ENCODE measurements around the gene KMT5B. TPM values are rescaled to one million over a fixed set of nuclear protein-coding genes. Genes with fewer than 3 reads are reported as not detected.

The KMT5B gene
- total RNA-seq, 1 donor from 2014 or later, result 38.0 TPM

DNA sequence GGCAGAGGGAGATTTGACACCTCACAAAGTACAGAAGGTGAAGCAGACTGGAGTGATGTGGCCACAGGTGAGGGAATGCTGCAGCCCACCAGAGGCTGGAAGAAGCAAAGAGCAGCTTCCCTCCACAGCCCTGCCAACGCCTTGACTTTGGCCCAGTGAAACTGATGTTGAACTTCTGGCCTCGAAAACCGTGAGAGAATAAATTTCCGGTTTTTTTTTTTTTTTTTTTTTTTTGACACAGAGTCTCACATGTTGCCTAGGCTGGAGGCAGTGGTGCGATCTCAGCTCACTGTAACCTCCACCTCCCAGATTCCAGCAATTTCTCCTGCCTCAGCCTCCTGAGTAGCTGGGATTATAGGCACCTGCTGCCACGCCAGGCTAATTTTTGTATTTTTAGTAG, 8.7 kb downstream of the KMT5B start:
- peaks cover 100% of the 10 kb centered on the region for H3K79me2 ChIP-seq (ENCODE audit: insufficient read depth, low read length)
- Mint-ChIP-seq H3K4me1 (ENCODE audit: low read depth, unreplicated experiment) (peaks cover 20% of the 10 kb centered on the region), H3K9me3 (ENCODE audit: unreplicated experiment) (no peaks in the 10 kb centered on the region), H3K36me3 (ENCODE audit: low read depth, unreplicated experiment) (no peaks in the 10 kb centered on the region), H3K27ac (ENCODE audit: unreplicated experiment) (no peak overlapping the region), H3K4me3 (ENCODE audit: unreplicated experiment) (no peak overlapping the region), H3K27me3 (ENCODE audit: low read depth, unreplicated experiment) (no peaks in the 10 kb centered on the region)
- peaks cover 99% of the 10 kb centered on the region for H4K20me1 ChIP-seq (ENCODE audit: insufficient read depth, low read length)
- H3K9me3 ChIP-seq (ENCODE audit: insufficient read depth, low read depth, low read length), result no peaks in the 10 kb centered on the region
- DNase-seq (ENCODE audit: low read depth), result no peak
- H3K9ac ChIP-seq (ENCODE audit: low read length), result no peak overlapping the region
- H2AFZ ChIP-seq (ENCODE audit: low read depth, low read length), result no peak overlapping the region
- no peak for TF ChIP-seq EZH2 (IDR thresholded peaks at IDR 0.05; ENCODE audit: insufficient read depth, low read length)
- TF ChIP-seq, protein P1, sequence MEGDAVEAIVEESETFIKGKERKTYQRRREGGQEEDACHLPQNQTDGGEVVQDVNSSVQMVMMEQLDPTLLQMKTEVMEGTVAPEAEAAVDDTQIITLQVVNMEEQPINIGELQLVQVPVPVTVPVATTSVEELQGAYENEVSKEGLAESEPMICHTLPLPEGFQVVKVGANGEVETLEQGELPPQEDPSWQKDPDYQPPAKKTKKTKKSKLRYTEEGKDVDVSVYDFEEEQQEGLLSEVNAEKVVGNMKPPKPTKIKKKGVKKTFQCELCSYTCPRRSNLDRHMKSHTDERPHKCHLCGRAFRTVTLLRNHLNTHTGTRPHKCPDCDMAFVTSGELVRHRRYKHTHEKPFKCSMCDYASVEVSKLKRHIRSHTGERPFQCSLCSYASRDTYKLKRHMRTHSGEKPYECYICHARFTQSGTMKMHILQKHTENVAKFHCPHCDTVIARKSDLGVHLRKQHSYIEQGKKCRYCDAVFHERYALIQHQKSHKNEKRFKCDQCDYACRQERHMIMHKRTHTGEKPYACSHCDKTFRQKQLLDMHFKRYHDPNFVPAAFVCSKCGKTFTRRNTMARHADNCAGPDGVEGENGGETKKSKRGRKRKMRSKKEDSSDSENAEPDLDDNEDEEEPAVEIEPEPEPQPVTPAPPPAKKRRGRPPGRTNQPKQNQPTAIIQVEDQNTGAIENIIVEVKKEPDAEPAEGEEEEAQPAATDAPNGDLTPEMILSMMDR (IDR thresholded peaks at IDR 0.05; ENCODE audit: insufficient read depth, low read depth, low read length), result no peak
- H3K36me3 ChIP-seq (ENCODE audit: insufficient read depth, low read length), result no peaks in the 10 kb centered on the region
- no peak overlapping the region for H3K4me3 ChIP-seq (ENCODE audit: insufficient read depth, low read depth, low read length)
- no peak overlapping the region for H3K27ac ChIP-seq (ENCODE audit: low read depth, low read length)
- H3K4me1 ChIP-seq (ENCODE audit: insufficient read depth, low read length), result peaks cover 2% of the 10 kb centered on the region
- FAIRE-seq, result no peak
- H3K4me2 ChIP-seq (ENCODE audit: low read length), result no peak overlapping the region
- H3K27me3 ChIP-seq (ENCODE audit: insufficient read depth, low read length), result no peaks in the 10 kb centered on the region

DNA sequence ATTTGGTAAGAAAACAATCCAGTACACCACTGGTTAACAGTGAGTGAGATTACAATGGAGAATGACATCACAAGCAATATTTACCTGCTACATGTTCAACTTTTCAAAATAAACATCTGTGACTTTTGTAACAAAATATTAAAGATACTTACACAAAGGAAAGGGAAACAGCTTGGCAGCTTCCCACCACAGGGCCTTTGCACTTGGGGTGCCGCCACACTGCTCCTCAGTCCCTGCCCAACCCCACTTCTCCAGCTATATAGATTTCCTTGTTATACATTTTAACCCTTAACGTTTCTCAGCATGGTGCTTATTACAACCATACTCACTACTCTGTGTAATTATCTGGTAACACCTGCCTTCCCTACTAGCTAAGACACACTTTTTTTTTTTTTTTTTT, 10.9 kb downstream of the KMT5B start:
- DNase-seq (ENCODE audit: low read depth) (no peak), FAIRE-seq (no peak)
- Histone ChIP-seq H3K27me3 (ENCODE audit: insufficient read depth, low read length) (no peaks in the 10 kb centered on the region), H2AFZ (ENCODE audit: low read depth, low read length) (no peak overlapping the region), H3K4me2 (ENCODE audit: low read length) (no peak overlapping the region), H3K4me1 (ENCODE audit: insufficient read depth, low read length) (no peaks in the 10 kb centered on the region), H3K9ac (ENCODE audit: low read length) (no peak overlapping the region), H3K79me2 (ENCODE audit: insufficient read depth, low read length) (peaks cover 100% of the 10 kb centered on the region), H4K20me1 (ENCODE audit: insufficient read depth, low read length) (peaks cover 99% of the 10 kb centered on the region), H3K4me3 (ENCODE audit: insufficient read depth, low read depth, low read length) (no peak overlapping the region), H3K36me3 (ENCODE audit: insufficient read depth, low read length) (no peaks in the 10 kb centered on the region), H3K27ac (ENCODE audit: low read depth, low read length) (no peak overlapping the region), H3K9me3 (ENCODE audit: insufficient read depth, low read depth, low read length) (no peaks in the 10 kb centered on the region)
- Mint-ChIP-seq H3K27me3 (ENCODE audit: low read depth, unreplicated experiment) (no peaks in the 10 kb centered on the region), H3K4me3 (ENCODE audit: unreplicated experiment) (no peak overlapping the region), H3K9me3 (ENCODE audit: unreplicated experiment) (no peaks in the 10 kb centered on the region), H3K4me1 (ENCODE audit: low read depth, unreplicated experiment) (peaks cover 22% of the 10 kb centered on the region), H3K36me3 (ENCODE audit: low read depth, unreplicated experiment) (no peaks in the 10 kb centered on the region), H3K27ac (ENCODE audit: unreplicated experiment) (no peak overlapping the region)
- TF ChIP-seq, protein P1 (IDR thresholded peaks at IDR 0.05; ENCODE audit: insufficient read depth, low read depth, low read length), result no peak
- TF ChIP-seq EZH2 (IDR thresholded peaks at IDR 0.05; ENCODE audit: insufficient read depth, low read length), result no peak

DNA sequence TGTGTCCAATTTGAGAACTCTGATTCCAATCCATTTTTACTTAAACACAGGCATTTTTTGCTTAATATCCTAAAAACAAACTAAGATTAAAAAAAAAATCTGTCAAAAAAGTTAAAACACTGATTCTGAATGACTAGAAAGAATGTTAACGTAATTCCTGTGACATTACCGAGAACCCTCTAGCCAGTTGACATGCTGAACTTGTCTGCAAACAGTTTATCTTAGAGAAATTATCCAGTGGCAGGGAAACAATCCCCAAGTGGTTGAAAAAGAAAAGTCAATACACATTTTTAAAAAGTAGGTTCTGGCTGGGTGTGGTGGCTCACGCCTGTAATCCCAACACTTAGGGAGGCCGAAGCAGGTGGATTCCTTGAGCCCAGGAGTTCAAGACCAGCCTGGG, 11.6 kb downstream of the KMT5B start:
- Mint-ChIP-seq H3K9me3 (ENCODE audit: unreplicated experiment) (no peaks in the 10 kb centered on the region), H3K4me1 (ENCODE audit: low read depth, unreplicated experiment) (peaks cover 22% of the 10 kb centered on the region), H3K27me3 (ENCODE audit: low read depth, unreplicated experiment) (no peaks in the 10 kb centered on the region), H3K27ac (ENCODE audit: unreplicated experiment) (no peak overlapping the region), H3K4me3 (ENCODE audit: unreplicated experiment) (no peak overlapping the region), H3K36me3 (ENCODE audit: low read depth, unreplicated experiment) (no peaks in the 10 kb centered on the region)
- Histone ChIP-seq H3K4me2 (ENCODE audit: low read length) (no peak overlapping the region), H3K9ac (ENCODE audit: low read length) (no peak overlapping the region), H3K36me3 (ENCODE audit: insufficient read depth, low read length) (no peaks in the 10 kb centered on the region), H3K27me3 (ENCODE audit: insufficient read depth, low read length) (no peaks in the 10 kb centered on the region), H3K27ac (ENCODE audit: low read depth, low read length) (no peak overlapping the region), H3K4me1 (ENCODE audit: insufficient read depth, low read length) (no peaks in the 10 kb centered on the region), H3K4me3 (ENCODE audit: insufficient read depth, low read depth, low read length) (no peak overlapping the region), H3K79me2 (ENCODE audit: insufficient read depth, low read length) (peaks cover 100% of the 10 kb centered on the region), H4K20me1 (ENCODE audit: insufficient read depth, low read length) (peaks cover 98% of the 10 kb centered on the region), H2AFZ (ENCODE audit: low read depth, low read length) (no peak overlapping the region), H3K9me3 (ENCODE audit: insufficient read depth, low read depth, low read length) (no peaks in the 10 kb centered on the region)
- no peak for TF ChIP-seq EZH2 (IDR thresholded peaks at IDR 0.05; ENCODE audit: insufficient read depth, low read length)
- TF ChIP-seq, protein P1 (IDR thresholded peaks at IDR 0.05; ENCODE audit: insufficient read depth, low read depth, low read length), result no peak
- FAIRE-seq (no peak), DNase-seq (ENCODE audit: low read depth) (no peak)

All from astrocyte (in vitro differentiated cells and primary cell).